ENCODE results near the gene NME4. TPM values are rescaled to one million over a fixed set of nuclear protein-coding genes. Genes with fewer than 3 reads are reported as not detected.
A peak's percentile ranks its signal among the peaks of the same experiment; 100 is the strongest.
"Not testable (repeated sequence)": the region's sequence is repeated elsewhere in the genome, so short reads cannot be mapped to it uniquely, and the experiment has no call there.

NME4 gene
- total and polyA plus RNA-seq, 12 donors, result 48.1 to 97.2 (median 75.4) TPM

DNA sequence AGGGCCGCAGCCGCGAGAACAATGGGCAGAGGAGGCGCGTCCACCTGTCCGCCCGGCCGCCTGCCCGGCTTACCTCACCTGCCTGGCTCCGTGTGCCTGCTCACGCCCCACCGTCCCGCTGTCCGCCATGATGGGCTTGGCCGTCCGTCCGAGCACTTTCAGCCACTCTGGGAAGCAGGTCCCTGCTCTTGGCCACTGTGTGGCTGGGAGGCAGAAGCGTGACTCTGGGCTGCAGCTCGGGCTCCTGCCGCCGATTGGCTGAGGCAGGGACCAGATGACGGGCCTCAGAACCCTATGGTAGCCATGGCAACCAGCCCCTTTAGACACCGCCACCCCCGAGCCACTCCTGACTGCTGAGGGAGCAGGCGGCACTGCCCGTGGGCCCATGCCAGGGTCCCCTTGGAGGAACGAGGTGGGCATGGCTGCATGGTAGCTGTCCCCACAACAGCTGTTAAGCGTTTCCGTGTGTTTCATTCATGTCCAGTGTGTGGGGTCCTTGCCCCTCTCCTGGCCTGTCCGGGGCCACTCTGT is 35.6 kb upstream of the NME4 start:
- Histone ChIP-seq H3K9me3 (no peaks in the 10 kb centered on the region), H3K27me3 (peaks cover 0 to 13% (median 3%) of the 10 kb centered on the region in 7 donors), H3K4me1 (peaks cover 0 to 7% (median 0%) of the 10 kb centered on the region in 9 donors), H3K27ac (no peak overlapping the region), H3K36me3 (peaks cover 0 to 4% (median under 1%) of the 10 kb centered on the region in 9 donors), H3K4me3 (no peak overlapping the region)
- TF ChIP-seq, protein P1, sequence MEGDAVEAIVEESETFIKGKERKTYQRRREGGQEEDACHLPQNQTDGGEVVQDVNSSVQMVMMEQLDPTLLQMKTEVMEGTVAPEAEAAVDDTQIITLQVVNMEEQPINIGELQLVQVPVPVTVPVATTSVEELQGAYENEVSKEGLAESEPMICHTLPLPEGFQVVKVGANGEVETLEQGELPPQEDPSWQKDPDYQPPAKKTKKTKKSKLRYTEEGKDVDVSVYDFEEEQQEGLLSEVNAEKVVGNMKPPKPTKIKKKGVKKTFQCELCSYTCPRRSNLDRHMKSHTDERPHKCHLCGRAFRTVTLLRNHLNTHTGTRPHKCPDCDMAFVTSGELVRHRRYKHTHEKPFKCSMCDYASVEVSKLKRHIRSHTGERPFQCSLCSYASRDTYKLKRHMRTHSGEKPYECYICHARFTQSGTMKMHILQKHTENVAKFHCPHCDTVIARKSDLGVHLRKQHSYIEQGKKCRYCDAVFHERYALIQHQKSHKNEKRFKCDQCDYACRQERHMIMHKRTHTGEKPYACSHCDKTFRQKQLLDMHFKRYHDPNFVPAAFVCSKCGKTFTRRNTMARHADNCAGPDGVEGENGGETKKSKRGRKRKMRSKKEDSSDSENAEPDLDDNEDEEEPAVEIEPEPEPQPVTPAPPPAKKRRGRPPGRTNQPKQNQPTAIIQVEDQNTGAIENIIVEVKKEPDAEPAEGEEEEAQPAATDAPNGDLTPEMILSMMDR (IDR thresholded peaks at IDR 0.05), result no peak
- WGBS, 2 donors, result 81% methylated on average over 29 to 30 of the region's 30 CpGs
- no peak for DNase-seq
- no peak for ATAC-seq
- intact Hi-C loops (cut with DNase I), result loop anchor here in 6 of 10 donors (5.0 kb wide), 2 partner anchors 244 to 254 kb away; no protein-coding TSS in a partner anchor

DNA sequence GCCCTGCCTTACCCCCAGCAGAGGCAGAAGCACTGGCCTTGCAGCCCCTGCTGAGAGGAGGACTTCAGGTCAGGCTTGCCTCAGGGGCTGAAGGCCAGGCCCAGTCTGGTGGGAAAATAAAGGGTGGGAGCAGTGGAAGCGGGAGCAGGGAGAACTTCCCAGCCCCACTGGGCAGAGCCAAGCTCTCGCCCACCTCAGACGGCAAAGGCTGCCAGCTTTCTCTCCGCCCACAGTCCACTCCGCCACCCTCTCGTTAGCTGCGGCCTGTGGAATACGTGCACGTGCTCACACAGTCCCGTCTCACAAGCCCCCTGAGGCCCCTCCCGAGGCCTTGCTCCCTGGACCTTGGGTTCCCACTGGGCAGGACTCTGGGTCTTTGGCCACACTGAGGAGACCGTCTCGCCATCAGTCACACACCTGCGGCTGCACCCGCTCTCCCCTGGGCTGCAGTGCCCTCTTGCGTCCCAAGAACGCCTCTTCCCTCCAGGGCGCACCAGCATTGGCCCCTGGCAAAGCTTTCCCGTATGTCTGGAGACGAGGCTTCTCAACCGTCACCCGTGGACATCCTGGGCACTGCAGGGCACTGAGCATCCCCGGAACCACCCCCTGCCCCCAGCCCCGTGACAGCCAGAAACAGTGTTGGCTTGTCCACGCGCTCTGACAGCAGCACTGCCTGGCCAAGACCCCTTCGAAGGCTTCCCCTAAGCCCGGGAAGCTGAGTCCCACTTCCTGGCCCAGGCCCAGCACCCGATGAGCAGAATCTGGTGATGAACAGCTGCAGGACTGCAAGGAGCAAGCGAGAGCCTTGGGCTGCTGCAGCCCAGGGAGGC is 34.9 kb upstream of the NME4 start:
- no peaks in the 10 kb centered on the region for H3K9me3 ChIP-seq
- ATAC-seq, result peak; percentile 68 to 90 (median 83)
- 26 to 32% methylated on average over 30 of the region's 30 CpGs for WGBS, 2 donors
- peaks cover 0 to 13% (median 3%) of the 10 kb centered on the region in 7 donors for H3K27me3 ChIP-seq
- TF ChIP-seq, protein P1 (IDR thresholded peaks at IDR 0.05), result peak; percentile 58 to 83 (median 72)
- intact Hi-C loops (cut with DNase I), result loop anchor here in 7 of 10 donors (2.0 to 5.0 kb wide), 3 partner anchors 245 to 255 kb away; no protein-coding TSS in a partner anchor
- no peak overlapping the region for H3K27ac ChIP-seq
- peak; percentile 65 to 73 for DNase-seq
- peaks cover 0 to 7% (median 0%) of the 10 kb centered on the region in 9 donors for H3K4me1 ChIP-seq
- H3K36me3 ChIP-seq, result peaks cover 0 to 11% (median 7%) of the 10 kb centered on the region in 9 donors
- H3K4me3 ChIP-seq, result no peak overlapping the region

DNA sequence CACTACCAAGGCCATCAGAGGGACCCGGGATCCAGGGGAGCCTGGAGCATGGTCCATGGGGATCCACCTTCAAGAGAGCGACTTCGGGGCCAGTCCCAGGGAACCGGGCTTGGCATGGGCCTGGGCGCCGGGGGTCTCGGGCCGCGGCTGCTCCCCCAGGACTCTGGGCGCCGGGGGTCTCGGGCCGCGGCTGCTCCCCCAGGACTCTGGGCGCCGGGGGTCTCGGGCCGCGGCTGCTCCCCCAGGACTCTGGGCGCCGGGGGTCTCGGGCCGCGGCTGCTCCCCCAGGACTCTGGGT is 34.3 kb upstream of the NME4 start:
- WGBS, 2 donors, result 76 to 88% methylated on average over 12 to 23 of the region's 24 CpGs
- H3K36me3 ChIP-seq, result peaks cover 0 to 16% (median 13%) of the 10 kb centered on the region in 9 donors
- intact Hi-C loops (cut with DNase I), result loop anchor here in 7 of 10 donors (2.0 to 5.0 kb wide), 3 partner anchors 245 to 256 kb away; no protein-coding TSS in a partner anchor
- not testable (repeated sequence) for H3K9me3 ChIP-seq, ATAC-seq, H3K4me1 ChIP-seq, H3K4me3 ChIP-seq, H3K27ac ChIP-seq, DNase-seq
- H3K27me3 ChIP-seq, result peaks cover 0 to 13% (median 3%) of the 10 kb centered on the region in 7 donors

DNA sequence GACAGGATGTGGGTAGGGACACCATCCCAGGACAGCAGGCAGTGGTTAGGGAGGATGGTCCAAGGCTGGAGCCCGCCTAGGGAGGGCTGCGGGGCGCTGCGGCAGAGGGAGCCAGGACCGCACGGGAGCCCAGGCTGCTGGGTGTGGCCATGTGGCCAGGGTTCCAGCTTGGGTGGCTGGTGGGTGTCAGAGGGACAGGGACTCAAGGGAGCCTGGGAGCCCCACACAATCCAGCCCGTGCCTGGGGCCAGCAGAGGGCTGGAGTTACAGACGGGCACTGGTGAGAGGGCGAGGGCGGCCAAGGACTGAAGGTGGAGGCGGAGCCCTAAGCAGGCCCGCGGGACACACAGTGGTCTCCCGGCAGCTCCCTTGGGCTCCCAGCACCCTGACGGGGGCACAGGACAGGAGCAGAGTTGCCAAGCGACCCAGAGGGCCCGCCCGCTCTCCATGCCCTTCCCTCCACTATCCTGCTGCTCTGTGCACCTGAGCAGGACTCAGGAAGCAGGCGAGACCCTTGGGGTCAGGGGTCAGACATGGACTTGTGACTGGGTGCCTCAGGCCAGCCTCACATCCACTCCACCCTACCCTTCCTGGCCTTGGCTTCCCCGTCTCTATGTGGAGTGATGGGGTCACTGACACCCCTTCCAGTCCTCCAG is 33.8 kb upstream of the NME4 start:
- peaks cover 0 to 22% (median 19%) of the 10 kb centered on the region in 9 donors for H3K36me3 ChIP-seq
- H3K27ac ChIP-seq, result no peak overlapping the region
- H3K4me1 ChIP-seq, result peaks cover 0 to 7% (median 0%) of the 10 kb centered on the region in 9 donors
- intact Hi-C loops (cut with DNase I), result loop anchor here in 7 of 10 donors (2.0 to 5.0 kb wide), 3 partner anchors 246 to 256 kb away; no protein-coding TSS in a partner anchor
- DNase-seq (no peak), ATAC-seq (no peak)
- peaks cover 0 to 13% (median 3%) of the 10 kb centered on the region in 7 donors for H3K27me3 ChIP-seq
- H3K9me3 ChIP-seq, result no peaks in the 10 kb centered on the region
- WGBS, 2 donors, result 55 to 68% methylated on average over 20 of the region's 20 CpGs
- TF ChIP-seq, protein P1 (IDR thresholded peaks at IDR 0.05), result no peak
- no peak overlapping the region for H3K4me3 ChIP-seq
